ENCODE data around the gene CMTM2. TPM values are rescaled to one million over a fixed set of nuclear protein-coding genes. Genes with fewer than 3 reads are reported as not detected.

Gene CMTM2, protein sequence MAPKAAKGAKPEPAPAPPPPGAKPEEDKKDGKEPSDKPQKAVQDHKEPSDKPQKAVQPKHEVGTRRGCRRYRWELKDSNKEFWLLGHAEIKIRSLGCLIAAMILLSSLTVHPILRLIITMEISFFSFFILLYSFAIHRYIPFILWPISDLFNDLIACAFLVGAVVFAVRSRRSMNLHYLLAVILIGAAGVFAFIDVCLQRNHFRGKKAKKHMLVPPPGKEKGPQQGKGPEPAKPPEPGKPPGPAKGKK
- not detected for total RNA-seq
- long read RNA-seq: 0 reads

DNA sequence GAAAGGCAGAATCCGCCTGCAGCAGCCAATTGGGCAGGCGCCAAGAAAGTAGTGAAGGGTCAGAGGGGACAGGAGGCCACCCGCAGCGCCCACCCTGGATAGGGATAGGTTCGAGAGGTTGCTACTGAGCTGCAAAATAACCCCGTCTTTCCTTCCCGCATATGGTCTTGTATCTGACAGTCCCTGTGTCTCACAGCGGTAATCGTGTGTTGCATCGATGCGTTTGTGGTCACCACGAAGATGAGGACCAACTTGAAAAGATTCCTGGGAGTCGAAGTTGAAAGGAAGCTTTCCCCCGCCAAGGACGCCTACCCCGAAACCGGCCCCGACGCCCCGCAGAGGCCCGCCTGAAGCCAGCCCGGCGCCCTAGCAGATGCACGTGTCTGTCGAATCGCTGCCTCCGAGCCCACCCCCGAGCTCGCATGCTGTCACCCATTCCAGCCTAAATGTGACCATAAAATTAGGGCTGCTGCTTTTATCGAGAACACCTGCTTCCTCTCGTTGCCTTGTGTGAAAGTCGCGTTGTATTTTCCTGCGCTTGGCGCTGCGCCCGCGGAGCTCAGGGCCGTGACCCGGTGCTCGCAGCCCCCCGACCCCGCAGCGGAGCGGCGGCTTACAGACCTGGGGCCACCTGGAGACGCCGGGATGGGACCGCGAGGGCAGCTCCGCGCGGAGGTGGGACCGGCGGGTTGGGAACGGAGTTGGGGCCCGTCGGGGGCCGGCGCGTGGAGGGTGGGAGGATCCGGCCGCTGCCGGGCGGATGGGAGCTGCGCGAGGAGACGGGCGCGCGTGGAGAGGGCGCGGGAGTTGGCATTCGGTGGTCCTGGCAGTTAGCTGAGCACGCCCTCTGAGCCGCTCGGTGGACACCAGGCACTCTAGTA is at the start of gene CMTM2:
TSS of gene CMTM2 (plus strand) at position 813 of the 881 bp plus-strand sequence. CDS start 145 bp downstream, outside the sequence.
- no peak within 1 kb of the TSS for H3K27ac ChIP-seq (replicated peaks)
- no peak for DNase-seq
- TF ChIP-seq, protein P1, sequence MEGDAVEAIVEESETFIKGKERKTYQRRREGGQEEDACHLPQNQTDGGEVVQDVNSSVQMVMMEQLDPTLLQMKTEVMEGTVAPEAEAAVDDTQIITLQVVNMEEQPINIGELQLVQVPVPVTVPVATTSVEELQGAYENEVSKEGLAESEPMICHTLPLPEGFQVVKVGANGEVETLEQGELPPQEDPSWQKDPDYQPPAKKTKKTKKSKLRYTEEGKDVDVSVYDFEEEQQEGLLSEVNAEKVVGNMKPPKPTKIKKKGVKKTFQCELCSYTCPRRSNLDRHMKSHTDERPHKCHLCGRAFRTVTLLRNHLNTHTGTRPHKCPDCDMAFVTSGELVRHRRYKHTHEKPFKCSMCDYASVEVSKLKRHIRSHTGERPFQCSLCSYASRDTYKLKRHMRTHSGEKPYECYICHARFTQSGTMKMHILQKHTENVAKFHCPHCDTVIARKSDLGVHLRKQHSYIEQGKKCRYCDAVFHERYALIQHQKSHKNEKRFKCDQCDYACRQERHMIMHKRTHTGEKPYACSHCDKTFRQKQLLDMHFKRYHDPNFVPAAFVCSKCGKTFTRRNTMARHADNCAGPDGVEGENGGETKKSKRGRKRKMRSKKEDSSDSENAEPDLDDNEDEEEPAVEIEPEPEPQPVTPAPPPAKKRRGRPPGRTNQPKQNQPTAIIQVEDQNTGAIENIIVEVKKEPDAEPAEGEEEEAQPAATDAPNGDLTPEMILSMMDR (IDR thresholded peaks at IDR 0.05; ENCODE audit: borderline replicate concordance): no peak
- H3K27me3 ChIP-seq (ENCODE audit: low read depth): peaks cover 29% of the 10 kb centered on the region
- peaks cover 26% of the 10 kb centered on the region for H3K4me1 ChIP-seq
- intact Hi-C loops (cut with micrococcal nuclease): no loop called here
- H3K36me3 ChIP-seq: no peaks in the 10 kb centered on the region
- no peaks in the 10 kb centered on the region for H3K9me3 ChIP-seq (replicated peaks)
- H3K4me3 ChIP-seq: peak within 1 kb of the TSS; percentile 59

DNA sequence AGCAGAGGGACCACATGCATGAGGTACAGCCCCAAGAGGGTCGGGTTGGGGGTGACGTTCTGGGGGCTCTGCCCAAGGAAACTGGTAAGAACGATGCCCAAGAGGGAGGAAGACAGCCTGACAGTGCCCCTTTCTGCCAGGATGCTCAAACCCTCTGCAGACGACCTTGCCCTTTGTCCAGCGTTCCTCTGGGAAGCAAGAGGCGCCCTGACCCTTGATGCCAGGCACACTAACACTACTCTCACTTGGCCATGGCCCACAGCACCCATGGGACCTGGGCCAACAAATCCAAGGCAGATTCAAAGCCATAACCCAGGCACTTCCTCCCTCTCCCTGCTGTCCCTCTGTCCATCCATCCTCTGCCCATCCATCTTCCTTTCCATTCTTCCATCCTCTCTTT is 49.8 kb upstream of the CMTM2 start:
- DNase-seq: no peak
- H3K27me3 ChIP-seq (ENCODE audit: low read depth): no peaks in the 10 kb centered on the region
- peaks cover 16% of the 10 kb centered on the region for H3K4me1 ChIP-seq
- H3K9me3 ChIP-seq (replicated peaks): no peaks in the 10 kb centered on the region
- no peak overlapping the region for H3K4me3 ChIP-seq
- TF ChIP-seq, protein P1 (IDR thresholded peaks at IDR 0.05; ENCODE audit: borderline replicate concordance): no peak
- intact Hi-C loops (cut with micrococcal nuclease): no loop called here
- peaks cover 82% of the 10 kb centered on the region for H3K36me3 ChIP-seq
- no peak overlapping the region for H3K27ac ChIP-seq (replicated peaks)

DNA sequence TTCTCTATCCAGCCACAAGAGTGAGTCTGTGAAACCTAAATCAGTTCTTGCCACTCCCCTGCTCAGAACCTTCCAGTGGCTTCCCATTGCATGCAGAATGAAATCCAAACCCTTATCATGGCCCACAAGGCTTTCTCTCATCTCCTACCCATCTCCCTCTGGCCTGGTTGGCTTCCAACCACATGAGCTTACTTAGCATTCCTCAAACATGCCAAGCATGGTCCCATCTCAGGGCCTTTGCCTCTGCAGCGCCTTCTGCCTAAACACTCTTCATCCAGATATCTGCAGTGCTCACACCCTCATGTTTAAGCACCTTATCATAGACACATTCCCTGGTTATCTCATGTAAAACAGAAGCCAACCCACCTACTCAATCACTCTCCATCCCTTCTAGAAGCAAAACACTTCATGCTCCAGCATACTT is 44.9 kb upstream of the CMTM2 start:
- intact Hi-C loops (cut with micrococcal nuclease): no loop called here
- H3K36me3 ChIP-seq: peaks cover 80% of the 10 kb centered on the region
- TF ChIP-seq, protein P1 (IDR thresholded peaks at IDR 0.05; ENCODE audit: borderline replicate concordance): no peak
- H3K4me3 ChIP-seq: no peak overlapping the region
- H3K27ac ChIP-seq (replicated peaks): no peak overlapping the region
- no peak for DNase-seq
- H3K9me3 ChIP-seq (replicated peaks): no peaks in the 10 kb centered on the region
- peaks cover 17% of the 10 kb centered on the region for H3K4me1 ChIP-seq
- H3K27me3 ChIP-seq (ENCODE audit: low read depth): no peaks in the 10 kb centered on the region

DNA sequence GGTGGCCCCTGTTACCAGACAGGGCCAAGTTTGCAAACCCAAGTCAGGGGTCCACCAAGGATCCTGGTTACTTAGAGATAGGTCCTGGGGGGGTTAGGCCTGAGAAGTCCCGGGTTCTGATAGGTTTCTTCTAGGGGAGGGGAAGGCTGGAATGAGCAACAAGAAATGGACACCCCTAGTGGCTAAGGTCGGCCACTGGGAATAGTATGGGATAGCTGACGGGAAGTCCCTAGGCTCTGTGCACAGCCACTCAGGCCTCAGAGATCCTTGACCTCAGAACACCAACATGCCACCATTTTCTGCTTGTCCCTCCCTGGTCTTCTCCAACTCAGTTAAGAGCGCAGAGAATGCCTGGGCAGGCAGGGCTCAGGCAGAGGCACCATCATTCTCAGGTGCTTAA is 42.7 kb upstream of the CMTM2 start:
- Histone ChIP-seq H3K4me1 (peaks cover 17% of the 10 kb centered on the region), H3K27ac (replicated peaks) (no peak overlapping the region), H3K4me3 (no peak overlapping the region), H3K9me3 (replicated peaks) (no peaks in the 10 kb centered on the region), H3K36me3 (peaks cover 80% of the 10 kb centered on the region), H3K27me3 (ENCODE audit: low read depth) (no peaks in the 10 kb centered on the region)
- DNase-seq: no peak
- TF ChIP-seq, protein P1 (IDR thresholded peaks at IDR 0.05; ENCODE audit: borderline replicate concordance): no peak
- intact Hi-C loops (cut with micrococcal nuclease): no loop called here

DNA sequence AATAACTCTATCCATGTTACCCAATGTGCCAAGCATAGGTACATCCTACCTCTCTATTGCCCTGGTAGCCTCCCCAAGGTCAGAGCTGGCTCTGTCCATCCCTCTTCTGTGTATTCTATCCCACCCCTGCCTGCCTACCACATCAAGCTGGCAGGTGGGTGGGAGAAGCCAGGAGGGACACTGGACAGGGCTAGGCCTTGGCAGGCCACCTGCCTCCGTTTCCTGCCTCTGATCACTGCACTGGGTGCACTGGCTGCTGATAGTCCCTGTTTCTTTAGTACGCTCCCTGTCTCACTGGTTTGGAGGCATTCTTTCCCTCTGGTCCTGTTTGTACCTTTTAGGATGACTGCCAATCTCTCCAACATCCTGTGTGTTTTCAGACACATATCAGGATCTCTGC is 42.0 kb upstream of the CMTM2 start:
- intact Hi-C loops (cut with micrococcal nuclease): no loop called here
- Histone ChIP-seq H3K27me3 (ENCODE audit: low read depth) (no peaks in the 10 kb centered on the region), H3K36me3 (peaks cover 78% of the 10 kb centered on the region), H3K9me3 (replicated peaks) (no peaks in the 10 kb centered on the region), H3K27ac (replicated peaks) (no peak overlapping the region), H3K4me1 (peaks cover 24% of the 10 kb centered on the region), H3K4me3 (no peak overlapping the region)
- TF ChIP-seq, protein P1 (IDR thresholded peaks at IDR 0.05; ENCODE audit: borderline replicate concordance): no peak
- DNase-seq: no peak
